GM18502 (cell line): ENCODE data around the gene ZNF750.

Source experiments
- ATAC-seq: cut with Tn5 transposase; IDR thresholded peaks from one replicate; pipeline ENCODE4 v1.9.1; 2021; ENCODE audit warnings: mild to moderate bottlenecking; ENCODE audit not compliant: unreplicated experiment, poor library complexity

Gene ZNF750

DNA sequence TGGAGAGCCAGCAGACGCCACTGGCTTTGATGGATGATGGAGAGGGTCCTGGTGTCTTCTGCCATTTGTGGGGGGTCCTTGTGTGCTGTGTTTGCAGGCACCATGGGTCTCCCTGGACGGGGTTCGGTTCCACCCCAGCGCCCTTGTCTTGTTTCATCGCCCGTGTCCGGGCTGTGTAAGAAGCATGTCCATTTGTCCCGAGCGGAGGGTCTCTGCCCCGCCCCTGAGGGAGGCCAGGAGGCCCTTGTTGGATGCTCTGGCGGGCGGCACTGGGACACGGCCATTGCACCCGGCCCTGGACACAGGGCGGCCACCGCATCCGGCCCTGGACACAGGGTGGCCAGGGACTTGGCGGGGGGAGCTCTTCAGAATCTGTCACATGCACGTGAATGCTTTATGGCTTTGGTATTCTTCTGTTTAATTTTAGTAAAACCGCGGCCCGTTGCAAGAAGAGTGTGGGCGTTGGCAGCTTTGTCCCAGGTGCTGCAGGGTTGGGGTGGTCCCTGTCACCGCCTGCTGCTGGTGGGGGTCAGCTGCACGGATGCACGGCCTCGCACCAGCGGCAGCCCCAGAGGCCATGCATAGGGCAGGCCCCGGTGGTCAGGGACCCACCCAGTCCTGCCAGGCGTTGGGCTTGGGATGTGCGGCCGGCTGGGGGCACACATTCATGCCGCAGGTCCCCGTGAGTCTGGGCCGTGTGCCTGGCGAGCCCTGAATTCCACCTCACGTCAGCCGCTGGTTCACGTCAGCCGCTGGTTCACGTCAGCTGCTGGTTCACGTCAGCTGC, 21.0 kb upstream of the ZNF750 start:
- no peak for ATAC-seq

DNA sequence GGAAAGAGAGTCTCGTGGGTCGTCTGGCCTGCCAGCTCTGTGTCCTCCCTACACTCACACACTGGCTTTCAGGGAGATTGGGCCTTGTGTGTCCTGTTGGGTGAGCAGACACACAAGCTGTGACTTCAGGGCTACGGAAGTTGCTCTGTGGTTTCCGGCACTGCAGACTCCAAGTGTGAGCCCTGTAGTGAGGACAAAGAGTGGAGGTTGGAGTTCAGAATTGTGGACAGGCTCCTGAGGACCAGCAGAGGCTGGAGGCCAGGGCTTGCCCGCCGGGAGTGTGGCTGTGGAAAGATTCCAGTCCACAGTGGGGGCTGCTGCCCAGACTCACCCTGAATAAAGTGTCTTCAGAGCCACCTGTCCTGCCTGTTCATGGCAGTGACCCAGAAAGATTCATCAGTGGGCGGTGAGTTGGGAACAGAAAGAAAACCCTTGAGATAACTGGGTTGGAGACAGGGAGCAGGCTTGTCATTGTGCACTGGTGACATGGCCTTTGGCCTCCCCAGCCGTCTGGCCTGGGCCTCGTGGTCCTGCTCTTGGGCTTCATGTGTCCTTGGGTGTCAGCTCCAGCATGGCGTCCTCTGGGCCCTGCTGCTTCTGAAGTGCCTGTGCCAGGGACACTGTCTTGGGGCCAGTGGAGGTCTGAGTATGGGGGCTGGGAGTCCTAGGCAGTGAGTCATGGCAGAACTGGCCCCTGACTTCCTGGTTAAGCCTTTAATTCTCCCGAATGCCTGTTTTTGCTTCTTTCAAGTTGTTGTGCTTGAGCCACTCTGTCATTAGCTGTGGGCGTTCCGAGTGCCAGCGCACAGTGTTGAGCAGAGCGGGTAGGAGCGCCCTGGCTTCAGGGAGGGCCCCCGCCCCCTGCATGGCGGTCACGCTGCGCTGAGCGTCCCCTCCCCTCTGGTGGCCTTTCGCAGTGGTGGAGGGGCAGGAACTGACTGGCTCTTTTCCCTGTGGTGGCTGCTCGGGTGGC, 19.9 kb upstream of the ZNF750 start:
- no peak for ATAC-seq

DNA sequence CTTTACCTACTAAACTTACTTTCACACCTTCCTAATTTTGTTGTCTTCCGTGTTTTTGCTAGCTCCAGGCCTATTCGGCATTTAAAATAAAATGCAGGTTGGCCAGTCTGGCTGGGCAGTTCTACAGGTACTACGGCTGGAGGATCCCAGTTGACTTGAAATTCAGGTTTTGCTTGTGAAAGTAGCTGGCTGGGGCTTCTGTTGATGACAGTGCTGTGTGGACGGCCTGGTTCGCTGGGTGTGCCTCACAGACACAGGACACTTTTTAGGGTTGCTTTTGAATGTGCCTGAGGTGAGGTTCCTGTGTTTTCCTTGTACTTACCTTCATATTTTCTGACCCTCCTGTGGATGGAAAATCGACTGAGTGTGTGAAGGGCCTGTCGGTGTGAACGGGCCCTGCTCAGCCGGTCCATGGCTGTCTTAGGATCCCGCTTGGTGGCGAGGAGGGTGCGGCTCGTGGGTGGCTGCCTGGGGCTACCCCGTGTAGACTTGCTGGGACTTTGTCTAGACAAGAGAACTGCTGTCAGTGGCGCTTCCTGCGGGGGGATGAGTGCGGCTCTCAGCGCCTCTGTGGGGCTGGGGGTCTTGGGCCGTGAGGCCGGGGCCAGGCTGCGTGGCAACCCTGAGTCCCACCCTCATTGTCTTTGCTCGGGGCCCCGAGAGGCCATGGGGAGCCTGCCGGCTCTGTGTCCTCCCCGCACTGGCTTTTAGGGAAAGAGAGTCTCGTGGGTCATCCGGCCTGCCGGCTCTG, 18.7 kb upstream of the ZNF750 start:
- no peak for ATAC-seq

DNA sequence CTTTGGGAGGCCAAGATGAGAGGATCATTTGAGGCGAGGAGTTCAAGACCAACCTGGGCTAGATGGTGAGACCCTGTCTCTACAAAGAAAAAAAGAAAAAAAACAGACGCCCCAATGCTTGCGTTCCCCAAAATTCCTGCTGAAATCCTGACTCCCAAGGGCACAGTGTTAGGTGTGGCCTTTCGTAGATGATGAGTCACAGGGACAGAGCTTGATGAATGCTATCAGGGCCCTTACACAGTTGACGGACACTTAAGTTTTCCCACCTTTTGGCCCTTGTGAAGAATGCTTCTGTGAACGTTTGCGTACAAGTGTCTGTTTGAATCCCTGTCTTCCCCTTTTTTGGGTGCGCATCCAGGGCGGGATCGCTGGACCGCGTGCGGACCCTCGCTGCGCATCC, 16.5 kb upstream of the ZNF750 start:
- ATAC-seq: no peak

DNA sequence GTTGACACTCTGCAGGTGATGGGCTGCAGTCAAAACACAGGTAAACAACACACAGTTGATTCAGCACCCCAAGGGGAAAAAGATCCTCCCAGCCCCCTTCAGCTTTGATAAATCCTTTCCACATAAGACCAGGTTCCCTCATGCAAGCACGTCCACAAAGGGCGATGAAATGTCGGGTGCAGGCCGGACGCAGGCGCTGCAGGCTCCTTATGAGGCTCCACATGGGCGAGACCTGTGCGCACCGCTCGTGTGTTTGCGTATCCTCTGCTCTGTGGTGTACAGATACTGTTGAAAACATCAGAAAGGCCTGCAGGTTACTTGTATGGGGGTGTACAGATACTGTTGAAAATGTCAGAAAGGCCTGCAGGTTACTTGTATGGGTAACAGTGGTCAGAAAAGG, 14.4 kb upstream of the ZNF750 start:
- ATAC-seq: no peak

DNA sequence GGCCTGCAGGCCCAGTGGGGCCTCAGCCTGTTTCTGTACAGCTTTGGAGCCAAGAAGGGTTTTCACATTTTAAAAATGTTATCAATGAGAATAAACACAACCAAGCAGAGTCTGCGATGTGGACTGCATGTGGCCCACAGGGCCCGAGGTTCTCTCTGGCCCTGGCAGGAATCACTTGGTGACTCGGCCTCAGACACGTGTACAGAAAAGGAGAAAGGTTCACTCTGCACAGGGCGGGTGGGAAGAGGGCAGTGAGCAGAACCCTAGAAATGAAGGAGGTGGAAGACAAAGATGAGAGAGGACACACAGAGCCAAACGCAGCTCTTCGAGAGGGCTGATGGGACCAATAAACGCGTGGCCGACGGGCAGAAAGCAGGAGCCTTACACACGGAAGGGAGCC, 11.6 kb upstream of the ZNF750 start:
- ATAC-seq: no peak

DNA sequence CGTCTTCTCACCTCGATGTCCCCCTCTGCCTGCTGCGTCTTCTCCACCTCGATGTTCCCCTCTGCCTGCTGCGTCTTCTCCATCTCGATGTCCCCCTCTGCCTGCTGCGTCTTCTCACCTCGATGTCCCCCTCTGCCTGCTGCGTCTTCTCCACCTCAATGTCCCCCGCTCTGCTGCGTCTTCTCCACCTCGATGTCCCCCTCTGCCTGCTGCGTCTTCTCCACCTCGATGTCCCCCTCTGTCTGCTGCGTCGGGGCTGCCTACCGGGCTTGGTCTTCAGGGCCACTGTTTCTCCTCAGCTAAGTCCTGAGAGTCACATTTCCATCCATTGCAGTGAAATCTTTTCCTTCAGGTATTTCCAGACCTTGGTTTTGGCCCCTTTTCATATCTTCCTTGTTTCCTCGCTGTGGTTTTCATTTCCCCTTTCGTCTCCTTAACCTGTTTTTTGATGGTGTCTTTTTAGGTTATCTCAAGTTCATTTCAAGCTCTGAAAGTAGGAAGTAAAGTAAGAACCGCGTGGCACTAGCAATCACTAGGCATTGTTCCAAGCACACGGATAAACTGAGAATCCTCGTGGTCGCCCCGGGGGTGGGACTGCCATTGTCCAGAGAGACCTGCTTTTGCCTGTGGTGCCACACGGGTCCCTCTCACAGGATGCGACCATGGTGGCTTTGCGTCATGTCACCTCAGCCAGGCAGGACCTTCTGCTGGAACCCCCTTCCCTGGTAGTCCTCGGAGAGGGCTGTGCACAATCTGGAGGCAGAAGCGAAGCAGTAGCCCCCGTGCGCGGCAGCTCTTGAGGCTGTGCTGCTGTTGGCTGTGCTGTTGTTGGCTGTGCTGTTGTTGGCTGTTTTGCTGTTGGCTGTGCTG, 9.5 kb upstream of the ZNF750 start:
- no peak for ATAC-seq

DNA sequence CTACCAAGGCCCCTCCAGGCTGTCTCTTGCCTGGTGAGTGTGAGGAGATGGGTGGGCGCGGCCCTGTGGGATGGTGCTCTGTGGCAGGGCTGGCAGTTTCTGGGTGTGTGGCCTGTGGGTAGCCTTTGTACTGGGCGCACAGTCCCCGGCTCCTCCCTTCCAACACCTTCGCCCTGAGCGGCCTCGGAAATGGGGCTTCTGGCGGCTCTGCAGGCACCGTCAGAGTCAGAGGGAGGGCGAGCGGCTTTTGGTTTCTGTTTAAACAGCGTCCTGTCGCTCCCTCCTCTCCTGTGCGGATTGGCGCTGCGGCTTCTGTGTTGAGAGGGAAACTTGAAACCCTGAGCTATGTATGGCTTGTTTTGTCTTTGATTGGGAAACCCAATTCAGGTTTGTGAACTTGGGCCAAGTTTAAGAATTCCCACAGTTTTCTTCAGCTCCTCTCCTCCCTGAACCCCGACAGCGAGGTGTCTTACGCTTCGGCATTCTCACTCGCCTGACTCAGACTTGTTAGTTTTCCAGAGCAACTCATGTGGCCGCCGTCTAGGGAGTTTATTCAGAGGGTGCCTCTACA, 8.3 kb upstream of the ZNF750 start:
- ATAC-seq: no peak

DNA sequence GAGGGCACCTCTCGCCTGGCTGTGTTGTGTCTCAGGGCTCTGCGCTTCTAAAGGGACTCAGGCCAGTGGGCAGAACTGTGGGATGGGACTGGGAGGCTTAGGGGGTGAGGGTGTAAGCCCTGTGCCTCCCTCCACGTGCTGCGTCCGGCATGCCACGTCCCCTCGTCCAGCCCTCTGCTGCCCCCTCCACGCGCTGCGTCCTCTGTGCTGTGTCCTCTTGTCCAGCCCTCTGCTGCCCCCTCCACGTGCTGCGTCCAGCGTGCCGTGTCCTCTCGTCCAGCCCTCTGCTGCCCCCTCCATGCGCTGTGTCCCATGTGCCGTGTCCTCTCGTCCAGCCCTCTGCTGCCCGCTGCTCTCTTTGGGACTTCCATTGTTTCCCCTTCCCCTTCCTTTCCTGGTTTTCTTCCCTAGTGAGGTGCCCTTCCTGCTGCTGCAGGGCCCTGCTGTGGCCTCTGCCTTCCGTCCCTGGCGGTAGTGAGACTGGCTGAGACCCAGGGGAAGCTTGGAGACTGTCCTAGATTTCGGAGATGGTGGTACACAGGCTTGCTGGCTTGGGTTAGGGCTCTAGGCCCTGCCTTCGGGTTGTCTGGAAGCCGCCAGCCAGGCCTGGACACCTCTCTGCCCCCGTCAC, 6.4 kb upstream of the ZNF750 start:
- no peak for ATAC-seq

DNA sequence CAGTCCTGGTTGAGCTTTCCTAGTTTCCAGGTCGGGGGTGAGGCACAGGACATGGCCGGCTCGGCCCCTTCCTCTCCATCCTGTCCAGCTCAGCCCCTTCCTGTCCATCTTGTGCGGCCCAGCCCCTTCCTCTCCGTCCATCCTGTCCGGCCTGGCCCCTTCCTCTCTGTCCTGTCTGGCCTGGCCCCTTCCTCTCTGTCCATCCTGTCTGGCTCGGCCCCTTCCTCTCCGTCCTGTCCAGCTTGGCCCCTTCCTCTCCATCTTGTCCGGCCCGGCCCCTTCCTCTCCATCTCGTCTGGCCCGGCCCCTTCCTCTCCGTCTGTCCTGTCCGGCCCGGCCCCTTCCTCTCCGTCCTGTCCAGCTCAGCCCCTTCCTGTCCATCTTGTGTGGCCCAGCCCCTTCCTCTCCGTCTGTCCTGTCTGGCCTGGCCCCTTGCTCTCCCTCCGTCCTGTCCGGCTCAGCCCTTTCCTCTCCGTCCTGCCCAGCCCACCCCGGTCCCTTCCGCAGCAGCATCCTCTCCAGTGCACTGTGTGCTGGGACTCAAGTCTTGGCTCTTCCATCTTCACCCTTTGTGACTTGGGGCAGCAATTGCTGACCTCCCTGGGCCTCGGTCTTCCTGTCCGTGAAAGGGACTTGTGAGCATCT, 5.5 kb upstream of the ZNF750 start:
- no peak for ATAC-seq

DNA sequence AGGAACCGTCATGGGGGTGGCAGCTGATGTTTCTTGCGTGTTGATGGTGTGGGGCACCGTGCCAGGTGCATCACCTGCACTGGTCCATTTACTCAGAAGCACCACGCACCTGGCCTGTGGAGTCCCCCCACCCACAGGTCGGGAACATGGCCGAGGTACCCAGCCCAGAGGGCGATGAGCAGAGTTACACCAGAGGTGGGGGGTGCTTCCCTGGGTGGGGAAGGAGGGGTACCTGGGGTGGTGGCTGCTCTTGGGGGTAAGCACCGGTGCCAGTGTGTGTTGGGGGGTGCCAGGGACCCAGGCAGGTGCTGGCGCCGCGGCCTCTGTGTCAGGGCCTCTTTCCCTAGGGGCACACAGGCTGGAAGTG, 5.0 kb upstream of the ZNF750 start:
- no peak for ATAC-seq

DNA sequence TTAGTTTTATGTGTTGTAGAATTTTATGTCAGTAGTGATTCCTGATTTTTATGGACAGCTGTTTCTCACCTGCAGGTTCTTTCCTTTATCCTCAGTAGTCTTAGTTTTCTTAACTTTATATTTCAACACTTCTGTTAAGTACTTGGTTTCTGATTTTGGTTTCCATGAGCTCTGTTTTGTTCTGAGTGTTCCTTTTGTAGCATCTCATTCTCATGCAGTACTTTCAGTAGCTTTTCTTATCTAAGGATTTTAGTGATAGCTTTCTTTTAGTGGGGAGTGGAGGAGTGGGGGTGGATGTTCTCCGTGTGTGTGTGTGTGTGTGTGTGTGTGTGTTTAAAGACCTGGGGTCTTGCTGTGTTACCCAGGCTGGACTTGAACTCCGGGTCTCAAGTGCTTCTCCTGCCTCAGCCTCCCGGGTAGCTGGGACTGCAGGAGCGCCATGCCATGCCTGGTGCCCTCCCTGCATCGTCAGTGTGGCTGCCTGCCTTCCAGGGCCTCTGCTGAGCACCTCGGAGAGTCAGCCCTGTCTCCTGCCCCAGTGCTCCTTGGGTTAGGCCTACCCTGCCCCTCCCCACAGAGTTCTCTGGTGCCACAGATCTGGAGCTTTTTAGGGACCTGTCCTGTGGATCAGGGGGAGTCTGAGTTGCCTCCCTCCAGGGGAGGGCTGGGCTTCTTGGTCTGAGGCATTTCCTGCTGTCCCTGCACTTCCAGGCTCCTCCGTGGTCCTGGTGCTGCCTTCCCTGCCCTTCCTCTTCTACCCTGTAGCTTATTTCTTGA, 4.3 kb upstream of the ZNF750 start:
- ATAC-seq: no peak

DNA sequence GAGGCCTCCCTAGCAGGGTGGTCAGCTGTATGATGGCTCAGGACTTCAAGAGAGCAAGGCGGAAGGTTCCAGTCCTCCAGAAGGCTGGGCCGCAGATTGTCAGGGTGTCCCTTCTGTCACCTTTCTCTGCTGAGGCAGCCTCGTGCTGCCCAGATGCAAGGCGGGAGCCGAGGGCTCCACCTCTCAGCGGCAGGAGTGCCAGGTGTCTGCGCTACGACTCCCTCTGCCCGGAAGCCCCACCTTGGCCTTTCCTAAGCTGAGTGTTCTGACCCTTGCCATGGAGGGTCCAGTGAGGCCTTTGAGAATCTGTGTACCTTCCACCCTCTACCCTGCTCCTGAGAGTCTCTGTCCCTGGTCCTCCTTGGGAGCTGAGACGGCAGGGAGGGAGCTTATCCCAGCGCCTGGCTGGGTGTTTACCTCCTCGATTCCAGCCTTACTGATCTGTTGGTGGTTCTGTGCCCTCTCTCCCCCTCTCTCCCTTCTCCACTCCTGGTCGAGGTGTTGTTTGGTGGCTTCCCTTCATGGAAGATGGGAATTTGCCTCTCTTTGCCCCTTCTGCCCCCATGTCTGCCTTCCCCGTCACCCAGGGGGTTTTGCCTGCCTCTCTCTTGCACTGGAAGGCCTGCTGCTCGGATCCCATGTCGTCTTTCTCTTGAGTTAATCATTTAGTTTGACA, 2.2 kb upstream of the ZNF750 start:
- ATAC-seq: no peak

DNA sequence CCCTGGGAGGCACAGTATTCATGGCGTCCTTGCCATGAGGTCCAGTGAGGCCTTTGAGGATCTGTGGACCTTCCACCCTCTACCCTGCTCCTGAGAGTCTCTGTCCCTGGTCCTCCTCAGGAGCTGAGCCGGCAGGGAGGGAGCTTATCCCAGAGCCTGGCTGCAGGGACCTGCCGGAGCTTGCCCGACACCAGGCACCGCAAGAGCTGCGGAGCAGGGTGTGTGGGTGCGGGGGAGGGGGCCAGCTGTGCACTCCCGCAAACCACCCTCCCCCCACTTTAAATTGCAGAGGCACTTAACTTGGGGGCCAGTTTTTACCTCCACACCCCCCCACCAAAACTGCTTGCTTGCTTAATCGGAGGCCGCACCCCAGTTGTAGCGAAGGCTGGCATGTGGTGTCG, 609 bp upstream of the ZNF750 start:
- no peak for ATAC-seq

DNA sequence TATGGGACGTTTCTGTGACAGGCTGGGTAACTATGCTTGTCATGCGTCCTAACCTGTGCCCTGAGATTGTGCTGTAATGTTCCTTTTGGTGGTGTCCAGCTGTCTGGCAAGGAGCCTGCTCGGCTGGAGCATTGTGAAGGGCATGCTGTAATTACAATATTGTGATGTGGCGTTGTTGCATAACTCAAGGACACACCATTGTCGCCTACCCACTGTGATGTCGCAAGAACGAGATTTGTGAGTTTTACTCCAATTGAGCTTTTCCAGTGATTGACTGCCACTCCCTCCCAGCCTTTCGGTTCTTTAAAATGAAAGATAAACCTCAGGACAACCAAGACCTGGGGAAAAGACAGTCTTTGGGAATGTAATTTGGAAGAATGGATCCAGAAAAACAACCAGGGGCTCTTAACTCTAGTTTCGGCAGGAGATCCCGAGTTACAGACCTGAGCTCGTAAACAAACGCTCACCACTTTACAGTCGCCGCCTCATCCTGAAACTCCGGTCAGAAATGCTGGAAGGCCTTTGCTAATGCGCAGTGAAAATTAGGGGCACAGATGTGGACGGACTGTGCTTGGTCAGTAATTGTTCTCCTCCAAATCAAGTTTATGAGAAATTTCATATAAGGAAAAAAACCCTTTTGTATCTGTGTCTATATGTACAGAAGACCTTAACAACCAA, 1.3 kb downstream of the ZNF750 start:
- ATAC-seq: no peak

DNA sequence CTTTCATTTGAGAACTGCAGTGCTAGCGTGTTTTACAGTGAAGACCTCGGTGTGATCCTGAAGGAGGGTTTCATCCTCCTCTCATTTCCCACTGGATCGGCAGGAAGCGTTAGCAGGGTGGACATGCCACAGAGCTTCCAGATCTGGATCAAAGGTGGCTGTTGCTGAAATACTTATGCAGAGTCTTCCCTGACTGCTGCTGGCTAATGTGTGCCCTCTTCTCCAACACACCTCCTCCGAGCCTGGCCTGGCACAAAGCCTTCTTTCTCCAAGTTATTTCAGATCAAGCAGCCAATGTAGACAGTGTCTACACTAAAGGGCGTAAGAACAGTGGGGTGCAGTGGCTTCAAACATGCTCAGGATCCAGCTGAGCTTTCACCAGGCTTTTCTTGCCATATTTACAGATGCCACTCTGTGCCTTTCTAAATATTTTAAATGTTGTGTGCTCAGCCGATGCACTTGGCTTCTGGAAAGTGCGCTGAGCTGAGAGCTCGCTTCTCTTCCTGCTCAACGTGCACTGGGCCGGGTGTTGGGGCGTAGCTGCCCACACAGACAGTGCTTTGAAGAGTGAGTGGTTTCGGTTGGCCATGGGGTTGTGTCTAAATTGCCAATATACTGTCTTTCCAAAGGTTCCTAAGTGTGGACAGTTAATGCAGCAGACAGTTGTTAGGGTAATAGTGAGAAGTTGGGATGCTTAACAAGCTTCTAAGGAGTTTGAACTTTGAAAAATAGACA, 2.1 kb downstream of the ZNF750 start:
- ATAC-seq: no peak
